Astrocyte (in vitro differentiated cells and primary cell): ENCODE measurements around the gene TES. TPM values are rescaled to one million over a fixed set of nuclear protein-coding genes. Genes with fewer than 3 reads are reported as not detected.

Experiments
- DNase-seq: peaks from one replicate; pipeline ENCODE4 v3.0.0-alpha.2; 2010; ENCODE audit warnings: low read depth
- FAIRE-seq: peaks from 2 replicates; lab custom pipeline; 2011; peaks lifted over from hg19 to GRCh38; lab: Jason Lieb, UNC
- H2AFZ ChIP-seq: 2 replicates; pipeline ENCODE4 v1.6.0; 2012; ENCODE audit warnings: low read depth, low read length, inconsistent platforms
- H3K27ac ChIP-seq: 2 replicates; pipeline ENCODE4 v1.5.1; 2011; ENCODE audit warnings: low read depth, low read length, inconsistent platforms
- H3K27me3 ChIP-seq: 2 replicates; pipeline ENCODE4 v1.6.0; 2011; ENCODE audit warnings: low read length, inconsistent platforms; ENCODE audit not compliant: insufficient read depth
- H3K36me3 ChIP-seq: 2 replicates; pipeline ENCODE4 v1.5.1; 2011; ENCODE audit warnings: low read length, inconsistent platforms; ENCODE audit not compliant: insufficient read depth
- H3K4me1 ChIP-seq: 2 replicates; pipeline ENCODE4 v1.5.1; 2011; ENCODE audit warnings: low read length, inconsistent platforms; ENCODE audit not compliant: insufficient read depth
- H3K4me2 ChIP-seq: 2 replicates; pipeline ENCODE4 v1.6.0; 2012; ENCODE audit warnings: low read length, inconsistent platforms
- H3K4me3 ChIP-seq: 2 replicates; pipeline ENCODE4 v1.5.1; 2011; ENCODE audit warnings: low read depth, mild to moderate bottlenecking, low read length, inconsistent platforms; ENCODE audit not compliant: insufficient read depth
- H3K79me2 ChIP-seq: 2 replicates; pipeline ENCODE4 v1.6.0; 2012; ENCODE audit warnings: mild to moderate bottlenecking, low read length, inconsistent platforms; ENCODE audit not compliant: insufficient read depth
- H3K9ac ChIP-seq: 2 replicates; pipeline ENCODE4 v1.6.0; 2012; ENCODE audit warnings: mild to moderate bottlenecking, low read length, inconsistent platforms
- H3K9me3 ChIP-seq: 2 replicates; pipeline ENCODE4 v1.5.1; 2012; ENCODE audit warnings: low read depth, mild to moderate bottlenecking, low read length, inconsistent platforms; ENCODE audit not compliant: insufficient read depth
- H4K20me1 ChIP-seq: 2 replicates; pipeline ENCODE4 v1.6.0; 2012; ENCODE audit warnings: low read length, inconsistent platforms; ENCODE audit not compliant: insufficient read depth
- H3K27ac Mint-ChIP-seq: one replicate; pipeline ENCODE4 v1.8.0; 2021; ENCODE audit warnings: mild to moderate bottlenecking, mixed read lengths; ENCODE audit not compliant: unreplicated experiment
- H3K27me3 Mint-ChIP-seq: one replicate; pipeline ENCODE4 v1.8.0; 2021; ENCODE audit warnings: low read depth, mixed read lengths; ENCODE audit not compliant: unreplicated experiment
- H3K36me3 Mint-ChIP-seq: one replicate; pipeline ENCODE4 v1.8.0; 2021; ENCODE audit warnings: low read depth, mixed read lengths; ENCODE audit not compliant: unreplicated experiment
- H3K4me1 Mint-ChIP-seq: one replicate; pipeline ENCODE4 v1.8.0; 2021; ENCODE audit warnings: low read depth, mixed read lengths; ENCODE audit not compliant: unreplicated experiment
- H3K4me3 Mint-ChIP-seq: one replicate; pipeline ENCODE4 v1.8.0; 2021; ENCODE audit warnings: mild to moderate bottlenecking, moderate library complexity, mixed read lengths; ENCODE audit not compliant: unreplicated experiment
- H3K9me3 Mint-ChIP-seq: one replicate; pipeline ENCODE4 v1.8.0; 2021; ENCODE audit warnings: mild to moderate bottlenecking, mixed read lengths; ENCODE audit not compliant: unreplicated experiment
- EZH2 ChIP-seq: IDR thresholded peaks from 2 replicates; pipeline ENCODE4 v1.6.1; 2012; ENCODE audit warnings: mild to moderate bottlenecking, low read length, inconsistent platforms; ENCODE audit not compliant: insufficient read depth
- total RNA-seq: library from RNA; stranded (reverse); gene quantifications from 2 replicates; pipeline ENCODE4 v1.2.1, GENCODE V29; 2021
- TF ChIP-seq, protein P1 (sequence below): IDR thresholded peaks from 2 replicates; pipeline ENCODE4 v1.5.1; 2011; ENCODE audit warnings: low read depth, mild to moderate bottlenecking, inconsistent platforms, low read length, moderate library complexity; ENCODE audit not compliant: insufficient read depth

The TES gene
- total RNA-seq, 1 donor from 2014 or later, result 179 TPM

DNA sequence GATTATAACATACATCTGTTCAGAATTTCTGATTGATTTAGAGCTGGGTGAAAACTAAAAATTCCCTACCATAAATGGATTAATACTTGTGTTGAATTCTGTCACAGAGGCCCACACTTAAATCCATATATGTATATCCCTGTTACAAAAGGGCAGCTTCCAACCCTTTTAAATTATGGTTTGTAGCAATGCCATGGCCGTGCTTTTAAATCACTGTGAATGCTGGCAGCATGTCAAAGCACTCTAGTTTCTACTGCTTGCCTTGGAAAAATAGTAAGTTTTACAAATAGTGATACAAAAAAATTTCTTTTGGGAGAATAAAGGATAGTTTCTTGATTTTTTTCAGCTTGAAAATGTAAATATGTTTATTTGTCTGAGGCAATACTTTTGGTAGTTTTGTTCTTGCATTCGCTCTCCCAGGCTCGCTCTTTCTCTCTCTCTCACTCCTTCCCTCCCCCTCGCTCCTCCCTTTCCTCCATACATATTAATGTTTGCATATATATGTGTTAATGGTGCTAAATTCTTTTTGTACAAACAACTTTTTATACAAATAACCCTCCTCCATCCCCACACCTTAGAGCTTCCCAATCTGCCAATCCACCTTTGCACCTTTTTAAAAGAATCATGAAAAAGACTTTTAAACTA is 29.8 kb downstream of the TES start:
- H4K20me1 ChIP-seq, result peaks cover 41% of the 10 kb centered on the region
- TF ChIP-seq, protein P1, sequence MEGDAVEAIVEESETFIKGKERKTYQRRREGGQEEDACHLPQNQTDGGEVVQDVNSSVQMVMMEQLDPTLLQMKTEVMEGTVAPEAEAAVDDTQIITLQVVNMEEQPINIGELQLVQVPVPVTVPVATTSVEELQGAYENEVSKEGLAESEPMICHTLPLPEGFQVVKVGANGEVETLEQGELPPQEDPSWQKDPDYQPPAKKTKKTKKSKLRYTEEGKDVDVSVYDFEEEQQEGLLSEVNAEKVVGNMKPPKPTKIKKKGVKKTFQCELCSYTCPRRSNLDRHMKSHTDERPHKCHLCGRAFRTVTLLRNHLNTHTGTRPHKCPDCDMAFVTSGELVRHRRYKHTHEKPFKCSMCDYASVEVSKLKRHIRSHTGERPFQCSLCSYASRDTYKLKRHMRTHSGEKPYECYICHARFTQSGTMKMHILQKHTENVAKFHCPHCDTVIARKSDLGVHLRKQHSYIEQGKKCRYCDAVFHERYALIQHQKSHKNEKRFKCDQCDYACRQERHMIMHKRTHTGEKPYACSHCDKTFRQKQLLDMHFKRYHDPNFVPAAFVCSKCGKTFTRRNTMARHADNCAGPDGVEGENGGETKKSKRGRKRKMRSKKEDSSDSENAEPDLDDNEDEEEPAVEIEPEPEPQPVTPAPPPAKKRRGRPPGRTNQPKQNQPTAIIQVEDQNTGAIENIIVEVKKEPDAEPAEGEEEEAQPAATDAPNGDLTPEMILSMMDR, result no peak
- TF ChIP-seq EZH2, result no peak
- H3K4me1 Mint-ChIP-seq, result peaks cover 27% of the 10 kb centered on the region
- no peaks in the 10 kb centered on the region for H3K27me3 Mint-ChIP-seq
- H3K79me2 ChIP-seq, result peaks cover 77% of the 10 kb centered on the region
- H3K4me2 ChIP-seq, result no peak overlapping the region
- peaks cover 6% of the 10 kb centered on the region for H3K9me3 ChIP-seq
- peak overlapping the region; percentile 75 for H3K27ac Mint-ChIP-seq
- no peaks in the 10 kb centered on the region for H3K4me1 ChIP-seq
- no peak overlapping the region for H3K27ac ChIP-seq
- H3K4me3 ChIP-seq, result no peak overlapping the region
- peaks cover 26% of the 10 kb centered on the region for H3K36me3 ChIP-seq
- DNase-seq (no peak), FAIRE-seq (no peak)
- peaks cover 30% of the 10 kb centered on the region for H3K36me3 Mint-ChIP-seq
- no peaks in the 10 kb centered on the region for H3K27me3 ChIP-seq
- no peak overlapping the region for H2AFZ ChIP-seq
- H3K4me3 Mint-ChIP-seq, result no peak overlapping the region
- H3K9ac ChIP-seq, result no peak overlapping the region
- H3K9me3 Mint-ChIP-seq, result peaks cover 11% of the 10 kb centered on the region

DNA sequence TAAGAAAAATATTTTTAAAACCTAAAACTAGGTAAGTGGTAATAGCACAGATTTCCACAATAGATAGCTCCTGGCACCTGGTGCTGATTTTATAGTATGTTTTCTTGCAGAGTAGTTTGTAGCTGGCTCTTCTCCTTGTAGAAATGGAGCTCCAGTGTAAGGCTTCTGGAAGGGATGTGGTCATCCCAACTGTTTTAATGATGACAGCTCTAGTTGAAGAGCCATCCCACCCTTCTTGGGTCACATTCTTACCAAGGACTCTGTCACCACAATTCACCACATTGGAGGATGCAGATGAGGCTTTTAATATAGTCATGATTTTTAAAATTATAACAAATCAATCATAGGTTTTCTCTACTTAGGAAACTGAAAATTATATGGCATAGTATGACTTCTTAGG is 31.0 kb downstream of the TES start:
- peaks cover 27% of the 10 kb centered on the region for H3K4me1 Mint-ChIP-seq

More for the DNA sequence above, 31.0 kb downstream of the TES start:
- Mint-ChIP-seq H3K9me3 (peaks cover 19% of the 10 kb centered on the region), H3K27ac (no peak overlapping the region), H3K36me3 (peaks cover 40% of the 10 kb centered on the region), H3K4me3 (no peak overlapping the region), H3K27me3 (no peaks in the 10 kb centered on the region)
- TF ChIP-seq, protein P1, result no peak
- no peak for TF ChIP-seq EZH2
- Histone ChIP-seq H3K4me3 (no peak overlapping the region), H3K27me3 (no peaks in the 10 kb centered on the region), H3K4me2 (no peak overlapping the region), H3K79me2 (peaks cover 73% of the 10 kb centered on the region), H3K9me3 (peaks cover 6% of the 10 kb centered on the region), H3K9ac (no peak overlapping the region), H3K4me1 (no peaks in the 10 kb centered on the region), H2AFZ (no peak overlapping the region), H3K27ac (no peak overlapping the region), H4K20me1 (peaks cover 40% of the 10 kb centered on the region), H3K36me3 (peaks cover 30% of the 10 kb centered on the region)
- FAIRE-seq (no peak), DNase-seq (peak; percentile 49)
